Endothelial cell of umbilical vein (primary cell): ENCODE measurements around the gene APOB. TPM values are rescaled to one million over a fixed set of nuclear protein-coding genes. Genes with fewer than 3 reads are reported as not detected.

ENCODE experiments used
- BruUV-seq: library from RNA; stranded (reverse); fragments of 400-500 nt; replicated peaks from 2 replicates; lab custom pipeline; 2021; lab: Mats Ljungman, UMichigan
- CTCF ChIA-PET: fragments of 300-600, 350-600 bp; sonication (Branson Sonifier 250); formaldehyde crosslinking; loops from one replicate; lab custom pipeline; 2021; ENCODE audit warnings: antibody characterized with exemption, inconsistent platforms; lab: Charles Lee
- POLR2A ChIA-PET: fragments of 300-600, 350-600 bp; sonication (Branson Sonifier 250); formaldehyde crosslinking; loops from one replicate; lab custom pipeline; 2021; ENCODE audit warnings: antibody characterized with exemption, inconsistent platforms; lab: Charles Lee
- DNase-seq: peaks from one replicate; pipeline ENCODE4 v3.0.0-alpha.2; 2011; ENCODE audit warnings: low read depth, low spot score
- FAIRE-seq: peaks from 2 replicates; lab custom pipeline; 2011; peaks lifted over from hg19 to GRCh38; lab: Jason Lieb, UNC
- H2AFZ ChIP-seq: 2 replicates; pipeline ENCODE4 v1.6.0; 2012; ENCODE audit warnings: low read depth, low read length, control low read depth, inconsistent platforms
- H3K27ac ChIP-seq: 2 replicates; pipeline ENCODE4 v1.5.1; 2011; ENCODE audit warnings: low read depth, mild to moderate bottlenecking, control low read depth, low read length, moderate library complexity; ENCODE audit not compliant: insufficient read depth
- H3K27me3 ChIP-seq, 2 experiments: 2 replicates each; pipeline versions ENCODE4 v1.6.0 to v1.6.1; 2011; ENCODE audit warnings: low read length in 2 of 2, mixed read lengths in 1 of 2; ENCODE audit not compliant: control insufficient read depth in 2 of 2, insufficient read depth in 2 of 2
- H3K36me3 ChIP-seq, 2 experiments: 2 replicates in 1 of 2; 3 replicates in 1 of 2; pipeline ENCODE4 v1.5.1; 2011; ENCODE audit warnings: low read length in 2 of 2, mild to moderate bottlenecking in 1 of 2, moderate library complexity in 1 of 2; ENCODE audit not compliant: control insufficient read depth in 2 of 2, insufficient read depth in 2 of 2; ENCODE audit errors: extremely low read depth in 1 of 2
- H3K4me1 ChIP-seq: 3 replicates; pipeline ENCODE4 v1.5.1; 2011; ENCODE audit warnings: mild to moderate bottlenecking, low read length; ENCODE audit not compliant: control insufficient read depth, insufficient read depth; ENCODE audit errors: extremely low read depth
- H3K4me2 ChIP-seq: 2 replicates; pipeline ENCODE4 v1.6.1; 2011; ENCODE audit warnings: low read length, control low read depth, mixed read lengths; ENCODE audit not compliant: insufficient read depth
- H3K4me3 ChIP-seq, 3 experiments: fragments of 200-600 bp in 1 of 3; sonication (generic), shearing (Covaris generic) in 1 of 3; replicated peaks in 1 of 3; 2 replicates each; pipeline ENCODE4 v1.5.1; 2011 to 2016; ENCODE audit warnings: control low read depth in 3 of 3, low read length in 3 of 3, mild to moderate bottlenecking in 2 of 3, inconsistent platforms in 1 of 3, low read depth in 1 of 3, moderate library complexity in 1 of 3; ENCODE audit not compliant: insufficient read depth in 1 of 3
- H3K79me2 ChIP-seq: 2 replicates; pipeline ENCODE4 v1.6.0; 2012; ENCODE audit warnings: low read length, inconsistent platforms; ENCODE audit not compliant: control insufficient read depth, insufficient read depth
- H3K9ac ChIP-seq: replicated peaks from 2 replicates; pipeline ENCODE3; 2011; ENCODE audit warnings: low read length, control low read depth; ENCODE audit not compliant: insufficient read depth; ENCODE audit errors: extremely low read depth
- H3K9me1 ChIP-seq: replicated peaks from 3 replicates; pipeline ENCODE4 v1.6.0; 2011; ENCODE audit warnings: mild to moderate bottlenecking, low read length; ENCODE audit not compliant: control insufficient read depth, insufficient read depth; ENCODE audit errors: extremely low read depth
- H3K9me3 ChIP-seq: replicated peaks from 2 replicates; pipeline ENCODE4 v1.5.1; 2012; ENCODE audit warnings: low read length, inconsistent platforms; ENCODE audit not compliant: control insufficient read depth, insufficient read depth
- H4K20me1 ChIP-seq: replicated peaks from 2 replicates; pipeline ENCODE3; 2011; ENCODE audit warnings: mild to moderate bottlenecking, low read length; ENCODE audit not compliant: control insufficient read depth, insufficient read depth; ENCODE audit errors: extremely low read depth
- CTCF ChIP-seq, 2 donors: IDR thresholded peaks; 1 replicate in 1 of 2; 2 replicates in 1 of 2; pipeline ENCODE4 v1.5.1; 2011; ENCODE audit warnings: low read length in 2 of 2, mild to moderate bottlenecking in 2 of 2, moderate library complexity in 2 of 2, control low read depth in 1 of 2, inconsistent platforms in 1 of 2, low read depth in 1 of 2; ENCODE audit not compliant: insufficient read depth in 1 of 2; ENCODE audit errors: extremely low read depth in 1 of 2
- EZH2 ChIP-seq: IDR thresholded peaks from 2 replicates; pipeline ENCODE4 v1.6.1; 2012; ENCODE audit warnings: borderline replicate concordance, low read depth, mild to moderate bottlenecking, moderate library complexity, low read length, inconsistent platforms; ENCODE audit not compliant: severe bottlenecking
- FOS ChIP-seq: IDR thresholded peaks from 2 replicates; pipeline ENCODE4 v1.6.1; 2011; ENCODE audit warnings: mild to moderate bottlenecking, low read length, moderate library complexity, borderline replicate concordance; ENCODE audit not compliant: insufficient read depth
- GATA2 ChIP-seq: IDR thresholded peaks from 2 replicates; pipeline ENCODE4 v1.7.0; 2011; ENCODE audit warnings: low read depth, mild to moderate bottlenecking, moderate library complexity, mixed read lengths, low read length; ENCODE audit not compliant: insufficient read length, insufficient read depth
- JUN ChIP-seq: IDR thresholded peaks from 2 replicates; pipeline ENCODE4 v1.6.1; 2011; ENCODE audit warnings: borderline replicate concordance, low read depth; ENCODE audit not compliant: insufficient read length, insufficient read depth
- MYC ChIP-seq: IDR thresholded peaks from one replicate; pipeline ENCODE4 v1.6.1; 2011; ENCODE audit warnings: mild to moderate bottlenecking, low read depth, low read length
- POLR2A ChIP-seq: IDR thresholded peaks from 2 replicates; pipeline ENCODE4 v1.6.1; 2012; ENCODE audit warnings: low read depth, mild to moderate bottlenecking, control low read depth, low read length
- POLR2AphosphoS5 ChIP-seq: IDR thresholded peaks from 2 replicates; pipeline ENCODE4 v1.6.1; 2012; ENCODE audit warnings: low read depth, mild to moderate bottlenecking, control low read depth, low read length, moderate library complexity; ENCODE audit not compliant: insufficient read depth
- dilution Hi-C: fragments of 300-500 bp; cut with MboI; formaldehyde crosslinking; loops from one replicate; pipeline ENCODE4 v1.15.0; 2019; ENCODE audit warnings: low sequenced_read_pairs; ENCODE audit not compliant: extremely low pct_ligation_motif_present
- intact Hi-C: fragments of 100-400 bp; cut with micrococcal nuclease; formaldehyde crosslinking; loops from one replicate; pipeline ENCODE4 v1.10.0; 2022
- polyA plus RNA-seq, 4 experiments: library from polyadenylated mRNA; depleted of rRNA in 3 of 4; stranded (reverse) in 3 of 4; unstranded in 1 of 4; fragments of >200 nt; gene quantifications; 2 replicates each; pipeline versions ENCODE4 v1.2.1 to v1.2.3, GENCODE V29; 2011 to 2012; ENCODE audit warnings: missing spikeins in 1 of 4
- total RNA-seq: library from RNA; stranded (reverse); gene quantifications from 2 replicates; pipeline ENCODE4 v1.2.3, GENCODE V29; 2021
- TF ChIP-seq, protein P1 (sequence below): IDR thresholded peaks from 2 replicates; pipeline ENCODE4 v1.6.1; 2011; ENCODE audit not compliant: insufficient read depth, insufficient read length

The APOB gene
- total and polyA plus RNA-seq, 2 donors (not counting 3 experiments of a cell fraction or from before 2014, with no cell fraction given) = 0.07 to 0.09 TPM

- Histone ChIP-seq H3K36me3 (no peaks in the 10 kb centered on the region), H3K9me1 (no peaks in the 10 kb centered on the region), H3K27ac (no peak overlapping the region), H3K4me1 (no peaks in the 10 kb centered on the region), H3K4me2 (no peak overlapping the region), H3K9ac (no peak overlapping the region), H3K27me3 (no peaks in the 10 kb centered on the region), H3K4me3 (no peak overlapping the region), H3K9me3 (no peaks in the 10 kb centered on the region), H4K20me1 (no peaks in the 10 kb centered on the region), H3K79me2 (no peaks in the 10 kb centered on the region), H2AFZ (no peak overlapping the region)
- ChIA-PET POLR2A (no interaction called here), CTCF (no interaction called here)
- DNase-seq (no peak), FAIRE-seq (no peak)
- dilution Hi-C loops = no loop called here
- intact Hi-C loops = no loop called here
- no TSS peak for BruUV-seq
- no peak for TF ChIP-seq POLR2AphosphoS5
- TF ChIP-seq JUN = no peak
- TF ChIP-seq, protein P1, sequence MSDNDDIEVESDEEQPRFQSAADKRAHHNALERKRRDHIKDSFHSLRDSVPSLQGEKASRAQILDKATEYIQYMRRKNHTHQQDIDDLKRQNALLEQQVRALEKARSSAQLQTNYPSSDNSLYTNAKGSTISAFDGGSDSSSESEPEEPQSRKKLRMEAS = no peak
- no peak for TF ChIP-seq CTCF (IDR thresholded peaks at IDR 0.05; ENCODE audit: extremely low read depth in 1 of 2, insufficient read depth in 1 of 2, low read depth in 1 of 2, low read length in 2 of 2)
- TF ChIP-seq EZH2 = no peak
- no peak for TF ChIP-seq GATA2
- TF ChIP-seq FOS = no peak
- no peak for TF ChIP-seq MYC
- TF ChIP-seq POLR2A = no peak
Measured at GRCh38 chr2:21018290-21018689, 25.6 kb downstream of the APOB start.
